GM18951 (cell line): Measurements from ENCODE around the gene DHX30.

Source experiments
- POLR2A ChIP-seq: IDR thresholded peaks from 4 replicates; pipeline ENCODE4 v1.6.1; 2011; ENCODE audit warnings: mild to moderate bottlenecking; ENCODE audit not compliant: insufficient read length, insufficient read depth; ENCODE audit errors: extremely low read depth
- in situ Hi-C: fragments of 300-500 bp; cut with MboI; formaldehyde crosslinking; loops from one replicate; pipeline ENCODE4 v1.12.0; 2022; ENCODE audit warnings: low sequenced_read_pairs, mixed read lengths, inconsistent platforms; ENCODE audit not compliant: unreplicated experiment

DHX30 gene

GRCh38 chr3:47852604-47853602, 50.0 kb downstream of the DHX30 start:
- in situ Hi-C loops: no loop called here

GRCh38 chr3:47854267-47854666, 51.3 kb downstream of the DHX30 start:
- in situ Hi-C loops: no loop called here
- TF ChIP-seq POLR2A: no peak

More at GRCh38 chr3:47852604-47853602, 50.0 kb downstream of the DHX30 start:
- no peak for TF ChIP-seq POLR2A

DNA sequence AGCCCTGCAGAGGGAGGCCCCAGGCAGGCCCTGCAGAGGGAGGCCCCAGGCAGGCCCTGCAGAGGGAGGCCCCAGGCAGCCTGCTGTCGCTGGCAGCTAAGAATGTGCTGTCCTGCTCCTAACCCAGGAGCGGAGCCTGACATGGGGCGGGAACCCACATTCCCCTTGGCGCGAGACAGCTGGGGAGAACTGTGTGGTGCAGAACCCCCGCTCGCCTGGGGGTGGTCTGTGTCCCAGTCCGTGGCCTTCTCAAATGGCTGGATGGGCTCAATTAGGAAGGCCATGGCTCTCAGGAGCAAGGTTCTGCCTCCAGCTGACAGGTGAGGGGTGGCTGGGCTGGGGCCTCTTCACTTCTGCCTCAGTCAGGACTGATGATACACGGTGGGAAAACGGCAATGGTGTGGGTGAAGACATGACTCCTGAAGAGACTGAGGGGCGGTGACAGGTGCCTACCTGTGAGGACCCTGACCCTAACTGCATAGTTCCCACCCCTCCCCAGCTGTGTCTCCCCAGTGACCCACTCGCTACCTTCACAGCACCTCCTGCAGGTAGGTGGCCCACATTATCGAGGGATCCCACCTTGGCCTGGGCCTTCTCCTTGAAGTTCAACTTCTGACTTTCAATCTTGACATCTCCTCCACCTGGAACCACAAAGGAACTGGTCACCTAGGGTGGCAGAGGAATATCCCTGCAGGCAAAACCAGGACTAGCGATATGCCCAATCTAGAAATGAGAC, 52.0 kb downstream of the DHX30 start:
- in situ Hi-C loops: no loop called here
- no peak for TF ChIP-seq POLR2A

DNA sequence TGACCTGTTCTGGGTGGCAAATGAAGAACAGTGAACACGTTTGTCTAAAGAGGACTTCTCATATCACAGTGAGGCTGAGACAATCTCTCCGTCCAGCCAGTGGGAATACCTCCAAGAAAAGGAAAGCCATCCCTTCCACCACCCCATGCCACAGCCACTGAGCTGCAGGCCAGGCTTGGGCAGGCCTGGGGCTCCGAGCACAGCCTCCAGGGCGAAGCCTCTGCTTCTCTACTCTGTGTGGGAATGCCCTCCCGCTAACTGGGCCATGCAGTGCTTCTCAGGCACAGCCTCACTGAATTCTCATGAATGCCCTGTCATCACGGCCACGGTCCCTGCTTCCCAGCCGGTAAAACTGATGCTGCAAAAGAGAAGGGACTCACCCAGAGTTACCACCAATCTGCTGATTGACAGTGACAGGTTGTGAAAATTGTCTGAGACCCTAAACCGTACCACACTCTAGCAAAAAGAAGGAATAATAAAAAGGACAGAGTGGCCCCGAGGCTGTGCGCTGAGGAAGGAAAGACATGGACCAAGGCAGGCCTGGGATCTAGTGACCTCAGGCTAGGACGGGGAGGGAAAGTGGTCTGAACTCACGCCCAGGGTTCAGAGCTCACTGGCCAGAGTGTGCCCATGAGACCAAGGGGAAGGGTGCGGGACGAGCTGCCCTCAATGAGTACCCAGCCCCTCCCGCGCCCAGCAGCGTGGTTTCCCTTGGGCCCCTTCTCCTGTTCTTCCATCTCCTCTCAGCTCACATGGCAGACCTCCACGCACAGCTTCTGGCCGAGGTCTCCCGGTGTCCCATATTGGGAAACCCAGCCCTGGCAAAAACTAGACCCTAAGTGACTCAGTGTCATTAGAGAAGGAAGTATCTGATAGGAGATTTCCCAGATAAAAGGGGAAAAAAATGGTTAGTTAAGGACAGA, 52.8 kb downstream of the DHX30 start:
- no peak for TF ChIP-seq POLR2A
- in situ Hi-C loops: no loop called here

DNA sequence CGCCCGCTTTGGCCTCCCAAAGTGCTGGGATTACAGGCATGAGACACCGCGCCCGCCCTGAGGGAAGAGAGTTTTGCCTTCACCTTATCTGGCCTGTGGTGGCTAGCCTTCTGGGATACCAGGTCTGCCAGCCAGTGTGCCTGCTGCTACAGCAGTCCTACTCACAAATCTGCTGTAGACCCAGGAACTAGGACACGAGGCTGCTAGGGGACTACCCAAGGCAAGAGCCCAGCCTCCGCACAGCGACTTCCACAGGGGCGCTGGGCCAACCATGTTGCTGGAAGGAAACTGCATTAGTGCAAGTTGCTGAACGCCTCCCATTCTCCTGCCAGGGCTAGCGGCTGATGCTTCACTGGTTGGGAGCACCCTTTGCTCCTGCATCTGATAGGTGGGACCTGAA, 53.7 kb downstream of the DHX30 start:
- in situ Hi-C loops: no loop called here
- no peak for TF ChIP-seq POLR2A

DNA sequence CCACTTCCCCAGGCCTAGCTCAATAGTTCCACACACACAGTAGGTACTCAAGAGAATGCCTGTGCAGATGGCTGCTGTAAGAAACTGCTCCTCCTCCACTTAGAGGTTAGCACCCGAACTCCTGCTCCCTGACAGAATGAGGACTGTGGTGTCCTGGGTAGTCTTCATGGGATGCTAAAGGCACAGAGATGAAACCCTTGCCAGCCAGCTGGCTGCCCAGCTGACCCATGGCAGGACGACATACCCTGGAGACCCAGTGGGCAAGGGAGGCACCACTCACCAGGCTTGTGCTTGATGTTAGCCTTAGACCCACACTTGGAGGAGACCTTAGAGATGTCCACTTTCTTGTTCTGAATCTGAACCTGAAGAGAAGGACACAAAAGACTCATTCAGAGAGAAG, 54.2 kb downstream of the DHX30 start:
- in situ Hi-C loops: no loop called here
- no peak for TF ChIP-seq POLR2A

DNA sequence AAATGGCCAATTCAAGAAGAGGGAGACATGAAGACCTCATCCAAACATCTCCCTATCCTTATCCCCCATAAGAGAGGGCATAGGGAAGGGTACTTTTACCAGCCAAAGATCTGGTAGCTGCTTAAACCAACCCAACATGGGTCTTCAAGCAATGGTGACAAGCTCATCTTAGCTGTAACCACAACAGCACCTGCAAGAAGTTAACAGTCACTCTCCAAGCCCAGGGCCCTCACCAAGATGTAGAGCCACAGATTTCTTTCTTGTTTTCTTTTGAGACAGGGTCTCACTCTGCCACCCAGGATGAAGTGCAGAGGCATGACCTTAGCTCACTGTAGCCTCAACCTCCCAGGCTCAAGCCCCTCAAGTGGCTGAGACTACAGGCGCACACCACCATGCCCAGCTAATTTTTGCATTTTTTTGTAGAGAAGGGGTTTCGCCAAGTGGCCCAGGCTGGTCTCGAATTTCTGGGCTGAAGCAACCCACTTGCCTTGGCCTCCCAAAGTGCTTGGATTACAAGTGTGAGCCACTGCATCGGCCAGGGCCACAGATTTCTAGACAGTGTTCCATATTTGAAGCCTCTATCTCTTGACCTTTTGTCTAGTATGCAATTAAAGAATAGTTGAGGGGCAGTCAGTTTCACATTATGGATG, 57.1 kb downstream of the DHX30 start:
- TF ChIP-seq POLR2A: no peak
- in situ Hi-C loops: no loop called here

- in situ Hi-C loops: no loop called here
- no peak for TF ChIP-seq POLR2A
These were observed 60.6 kb downstream of the DHX30 start for GRCh38 chr3:47863391-47864128.

DNA sequence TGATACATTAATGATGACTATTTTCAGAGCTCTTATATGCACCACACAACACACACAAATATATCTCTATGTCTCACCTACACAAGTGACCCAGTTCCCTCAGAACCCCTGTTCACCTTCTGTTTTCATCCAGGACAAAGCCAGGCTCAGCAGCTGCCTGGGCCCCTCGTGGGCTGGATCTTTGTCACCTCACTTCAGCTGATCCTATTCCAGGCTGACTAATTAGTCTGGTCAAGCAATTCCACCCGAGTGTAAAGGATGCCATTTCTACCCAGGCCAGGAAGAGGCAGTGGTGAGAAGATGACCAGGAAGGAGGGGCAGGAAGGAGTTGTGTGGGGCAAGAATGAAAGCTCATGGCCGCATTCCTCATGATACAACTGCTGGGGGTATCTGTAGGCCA, 62.3 kb downstream of the DHX30 start:
- TF ChIP-seq POLR2A: no peak
- in situ Hi-C loops: no loop called here

- in situ Hi-C loops: no loop called here
- TF ChIP-seq POLR2A: no peak
These were observed 64.6 kb downstream of the DHX30 start for GRCh38 chr3:47867451-47868044.

DNA sequence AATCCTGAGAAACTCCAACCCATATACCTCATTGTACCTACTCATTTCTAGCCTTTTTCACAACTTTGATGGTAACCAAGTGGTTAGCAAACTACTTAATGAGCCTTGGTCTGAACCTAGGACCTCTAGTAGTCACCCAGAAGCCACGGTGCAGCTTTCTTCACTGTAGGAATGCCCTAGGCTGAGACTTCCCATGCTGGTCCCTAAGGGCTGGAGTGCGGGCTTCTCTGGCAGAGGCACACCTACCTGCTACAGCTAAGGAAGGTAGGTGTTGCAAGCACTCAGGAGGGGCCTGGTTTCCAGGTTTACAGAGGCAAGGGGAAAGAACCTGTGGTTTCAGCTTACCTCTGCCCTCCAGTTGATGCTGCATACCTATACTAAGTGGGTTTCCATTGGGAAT, 65.4 kb downstream of the DHX30 start:
- no peak for TF ChIP-seq POLR2A
- in situ Hi-C loops: no loop called here
